ENCODE measurements around the gene POU6F2.

- TF ChIP-seq GABPA (IDR thresholded peaks at IDR 0.05; ENCODE audit: low read depth) (no peak), CTCF (IDR thresholded peaks at IDR 0.05; ENCODE audit: insufficient read depth, low read length) (no peak)
These were observed 421.7 kb downstream of the POU6F2 start for GRCh38 chr7:39399458-39399857.

Measured in HL-60 (cell line).